ENCODE results near the gene ABHD12. TPM values are rescaled to one million over a fixed set of nuclear protein-coding genes. Genes with fewer than 3 reads are reported as not detected.

Gene ABHD12
- total and polyA plus RNA-seq, 2 experiments from 2014 or later, result 69.5 to 187 TPM

DNA sequence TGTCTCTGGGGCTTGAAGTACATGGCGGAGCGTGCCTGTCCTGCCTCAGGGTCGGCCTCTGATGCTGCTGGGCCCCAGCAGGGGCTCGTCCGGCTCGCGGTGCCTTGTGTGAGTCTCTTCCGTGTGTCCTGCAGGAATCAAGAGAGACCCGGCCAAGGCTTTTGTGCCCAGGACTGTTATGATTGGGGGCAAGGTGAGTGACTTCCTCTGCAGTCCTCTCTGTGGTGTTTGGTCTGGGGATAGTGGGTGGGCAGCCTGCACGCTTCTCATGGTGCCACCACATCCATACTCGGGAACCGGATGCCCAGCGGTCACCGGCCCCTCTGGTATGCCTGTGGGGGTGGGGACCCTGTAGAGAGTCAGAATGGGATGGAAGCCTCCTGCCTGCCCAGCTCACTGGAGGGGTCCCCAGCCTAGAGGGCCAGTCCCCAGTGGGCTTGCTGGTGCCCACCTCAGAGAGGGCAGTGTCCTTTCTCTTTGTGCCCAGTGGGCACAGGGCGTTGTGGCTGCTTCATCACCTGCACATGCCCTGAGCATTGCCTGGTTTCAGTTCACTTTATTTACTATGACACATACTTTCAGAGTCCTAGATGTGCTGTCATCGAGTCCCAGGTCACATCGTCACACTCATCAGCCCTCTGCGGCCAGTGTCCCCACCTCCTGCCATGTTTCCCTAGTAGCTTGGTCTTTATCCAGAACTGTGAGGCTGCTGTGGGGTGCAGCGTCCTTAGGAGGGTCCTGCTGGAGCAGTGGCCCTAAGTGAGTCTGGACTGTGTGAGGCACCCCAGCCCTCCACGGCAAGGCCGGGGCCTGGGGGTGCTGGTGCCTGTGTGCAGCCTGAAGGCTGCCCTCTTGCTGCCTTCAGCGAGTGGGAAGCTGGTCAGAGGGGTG lies 102.1 kb downstream of the ABHD12 start:
- Histone ChIP-seq H3K79me2 (no peaks in the 10 kb centered on the region), H2AFZ (no peak overlapping the region), H3K36me3 (replicated peaks; ENCODE audit: insufficient read depth, low read depth) (no peaks in the 10 kb centered on the region), H3K9me3 (ENCODE audit: low read depth) (no peaks in the 10 kb centered on the region), H3K27me3 (no peaks in the 10 kb centered on the region), H4K20me1 (ENCODE audit: insufficient read depth, poor library complexity, severe bottlenecking) (no peaks in the 10 kb centered on the region), H3K4me1 (ENCODE audit: insufficient read depth) (no peaks in the 10 kb centered on the region), H3K27ac (no peak overlapping the region), H3K4me3 (no peak overlapping the region), H3K4me2 (no peak overlapping the region), H3K9me2 (replicated peaks; ENCODE audit: insufficient read depth) (no peaks in the 10 kb centered on the region)
- WGBS (ENCODE audit: low lambda C conversion rate, missing lambda C conversion rate), result 96% methylated on average over 22 of the region's 22 CpGs
- DNase-seq (ENCODE audit: low spot score), result no peak
- TF ChIP-seq EZH2 (IDR thresholded peaks at IDR 0.05; ENCODE audit: borderline replicate concordance) (no peak), EZH2phosphoT487 (IDR thresholded peaks at IDR 0.05; ENCODE audit: low read depth, severe bottlenecking, unreplicated experiment) (no peak)
- TF ChIP-seq, protein P1, sequence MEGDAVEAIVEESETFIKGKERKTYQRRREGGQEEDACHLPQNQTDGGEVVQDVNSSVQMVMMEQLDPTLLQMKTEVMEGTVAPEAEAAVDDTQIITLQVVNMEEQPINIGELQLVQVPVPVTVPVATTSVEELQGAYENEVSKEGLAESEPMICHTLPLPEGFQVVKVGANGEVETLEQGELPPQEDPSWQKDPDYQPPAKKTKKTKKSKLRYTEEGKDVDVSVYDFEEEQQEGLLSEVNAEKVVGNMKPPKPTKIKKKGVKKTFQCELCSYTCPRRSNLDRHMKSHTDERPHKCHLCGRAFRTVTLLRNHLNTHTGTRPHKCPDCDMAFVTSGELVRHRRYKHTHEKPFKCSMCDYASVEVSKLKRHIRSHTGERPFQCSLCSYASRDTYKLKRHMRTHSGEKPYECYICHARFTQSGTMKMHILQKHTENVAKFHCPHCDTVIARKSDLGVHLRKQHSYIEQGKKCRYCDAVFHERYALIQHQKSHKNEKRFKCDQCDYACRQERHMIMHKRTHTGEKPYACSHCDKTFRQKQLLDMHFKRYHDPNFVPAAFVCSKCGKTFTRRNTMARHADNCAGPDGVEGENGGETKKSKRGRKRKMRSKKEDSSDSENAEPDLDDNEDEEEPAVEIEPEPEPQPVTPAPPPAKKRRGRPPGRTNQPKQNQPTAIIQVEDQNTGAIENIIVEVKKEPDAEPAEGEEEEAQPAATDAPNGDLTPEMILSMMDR (IDR thresholded peaks at IDR 0.05; ENCODE audit: poor library complexity), result no peak

- Histone ChIP-seq H3K4me1 (ENCODE audit: insufficient read depth) (no peaks in the 10 kb centered on the region), H3K27me3 (no peaks in the 10 kb centered on the region), H4K20me1 (ENCODE audit: insufficient read depth, poor library complexity, severe bottlenecking) (no peaks in the 10 kb centered on the region), H2AFZ (no peak overlapping the region), H3K4me3 (no peak overlapping the region), H3K79me2 (no peaks in the 10 kb centered on the region), H3K4me2 (no peak overlapping the region), H3K9me2 (replicated peaks; ENCODE audit: insufficient read depth) (no peaks in the 10 kb centered on the region), H3K27ac (no peak overlapping the region), H3K9me3 (ENCODE audit: low read depth) (no peaks in the 10 kb centered on the region), H3K36me3 (replicated peaks; ENCODE audit: insufficient read depth, low read depth) (no peaks in the 10 kb centered on the region)
- DNase-seq (ENCODE audit: low spot score), result no peak
- TF ChIP-seq, protein P1 (IDR thresholded peaks at IDR 0.05; ENCODE audit: poor library complexity), result no peak
- TF ChIP-seq EZH2 (IDR thresholded peaks at IDR 0.05; ENCODE audit: borderline replicate concordance) (no peak), EZH2phosphoT487 (IDR thresholded peaks at IDR 0.05; ENCODE audit: low read depth, severe bottlenecking, unreplicated experiment) (no peak)
- 95% methylated on average over 16 of the region's 16 CpGs for WGBS (ENCODE audit: low lambda C conversion rate, missing lambda C conversion rate)
Observed at GRCh38 chr20:25287631-25288290, 102.9 kb downstream of the ABHD12 start.

DNA sequence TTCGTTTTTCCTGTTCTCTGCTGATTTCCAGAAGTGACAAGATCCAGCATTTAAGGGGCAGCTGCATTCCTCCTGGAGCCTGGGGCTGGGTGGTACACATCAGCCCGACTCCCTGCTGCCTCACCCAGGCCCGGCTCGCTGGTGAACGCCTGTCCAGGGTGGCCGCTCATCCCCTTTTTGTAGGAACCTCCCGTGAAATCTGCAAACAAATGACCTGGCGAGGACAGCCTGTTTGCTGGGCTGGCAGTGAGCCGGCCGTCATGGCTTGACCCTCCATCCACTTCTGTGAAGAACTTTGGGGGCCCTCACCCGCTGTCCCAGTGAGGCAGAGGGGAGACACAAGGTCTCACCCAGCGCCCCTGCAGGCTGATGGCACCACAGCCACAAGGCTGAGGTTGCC lies 103.7 kb downstream of the ABHD12 start:
- no peak overlapping the region for H3K4me3 ChIP-seq
- H3K9me2 ChIP-seq (replicated peaks; ENCODE audit: insufficient read depth), result no peaks in the 10 kb centered on the region
- H2AFZ ChIP-seq, result no peak overlapping the region
- no peaks in the 10 kb centered on the region for H3K9me3 ChIP-seq (ENCODE audit: low read depth)
- H3K4me1 ChIP-seq (ENCODE audit: insufficient read depth), result no peaks in the 10 kb centered on the region
- 96% methylated on average over 12 of the region's 12 CpGs for WGBS (ENCODE audit: low lambda C conversion rate, missing lambda C conversion rate)
- H3K27ac ChIP-seq, result no peak overlapping the region
- TF ChIP-seq, protein P1 (IDR thresholded peaks at IDR 0.05; ENCODE audit: poor library complexity), result no peak
- TF ChIP-seq EZH2phosphoT487 (IDR thresholded peaks at IDR 0.05; ENCODE audit: low read depth, severe bottlenecking, unreplicated experiment) (no peak), EZH2 (IDR thresholded peaks at IDR 0.05; ENCODE audit: borderline replicate concordance) (no peak)
- no peaks in the 10 kb centered on the region for H3K27me3 ChIP-seq
- no peaks in the 10 kb centered on the region for H4K20me1 ChIP-seq (ENCODE audit: insufficient read depth, poor library complexity, severe bottlenecking)
- no peak for DNase-seq (ENCODE audit: low spot score)
- H3K36me3 ChIP-seq (replicated peaks; ENCODE audit: insufficient read depth, low read depth), result no peaks in the 10 kb centered on the region
- no peaks in the 10 kb centered on the region for H3K79me2 ChIP-seq
- H3K4me2 ChIP-seq, result no peak overlapping the region
